Endometrium (tissue), 2 donors: ENCODE measurements around the gene PRORP.
"Not testable (repeated sequence)": the region's sequence is repeated elsewhere in the genome, so short reads cannot be mapped to it uniquely, and the experiment has no call there.

ENCODE experiments used
- FAIRE-seq: peaks from 2 replicates; lab custom pipeline; 2012; peaks lifted over from hg19 to GRCh38; lab: Jason Lieb, UNC
- donor health status: control.
- donor health status: control.

The PRORP gene

DNA sequence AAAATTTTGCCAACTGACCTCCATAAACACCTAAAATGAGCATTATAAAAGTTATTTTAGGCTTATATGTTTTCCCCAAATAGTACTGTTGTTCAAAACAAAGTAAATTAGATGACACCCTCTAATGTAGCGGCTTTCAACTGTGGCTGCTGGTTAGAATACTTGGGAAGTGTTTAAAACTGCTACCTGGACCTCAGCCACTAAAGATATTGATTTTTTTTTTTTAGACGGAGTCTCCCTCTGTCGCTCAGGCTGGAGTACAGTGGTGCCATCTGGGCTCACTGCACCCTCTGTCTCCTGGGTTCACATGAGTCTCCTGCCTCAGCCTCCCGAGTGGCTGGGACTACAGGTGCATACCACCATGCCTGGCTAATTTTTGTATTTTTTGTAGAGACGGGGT, 16.2 kb downstream of the PRORP start:
- FAIRE-seq: no peak

DNA sequence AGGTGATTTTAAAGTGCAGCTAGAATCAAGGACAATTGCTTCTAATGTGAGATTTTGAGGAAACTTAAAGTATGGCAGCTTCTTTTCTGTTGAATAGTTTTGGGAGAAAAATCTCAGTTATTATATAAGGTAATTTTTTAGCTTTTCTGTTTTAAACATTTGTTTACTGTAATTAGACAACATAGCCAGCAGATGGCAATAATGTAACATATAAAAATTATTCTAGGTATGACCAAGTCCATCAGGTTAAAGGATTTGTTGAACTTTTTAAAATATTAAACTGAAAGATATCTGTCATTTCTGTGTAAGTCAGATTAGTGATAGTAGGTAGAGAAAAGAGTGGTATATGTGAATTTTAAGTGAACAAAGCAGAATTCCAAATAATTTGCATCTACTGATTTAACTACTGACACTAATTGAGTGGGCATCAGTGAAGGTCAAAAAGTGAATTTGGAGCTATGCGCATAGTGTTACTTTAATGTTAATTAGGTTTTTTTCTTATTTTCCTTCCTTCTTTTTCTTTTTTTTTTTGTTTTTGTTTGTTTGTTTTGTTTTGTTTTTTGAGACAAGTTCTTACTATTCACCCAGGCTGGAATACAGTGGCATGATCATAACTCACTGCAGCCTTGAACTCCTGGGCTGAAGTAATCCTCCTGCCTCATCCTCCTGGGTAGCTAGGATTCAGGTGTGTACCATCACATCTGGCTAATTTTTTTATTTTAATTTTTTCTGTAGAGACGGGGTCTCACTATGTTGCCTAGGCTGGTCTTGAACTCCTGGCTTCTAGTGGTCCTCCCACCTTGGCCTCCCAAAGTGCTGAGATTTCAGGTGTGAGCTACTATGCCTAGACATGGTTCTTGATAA, 18.6 kb downstream of the PRORP start:
- FAIRE-seq: peak; percentile 89

DNA sequence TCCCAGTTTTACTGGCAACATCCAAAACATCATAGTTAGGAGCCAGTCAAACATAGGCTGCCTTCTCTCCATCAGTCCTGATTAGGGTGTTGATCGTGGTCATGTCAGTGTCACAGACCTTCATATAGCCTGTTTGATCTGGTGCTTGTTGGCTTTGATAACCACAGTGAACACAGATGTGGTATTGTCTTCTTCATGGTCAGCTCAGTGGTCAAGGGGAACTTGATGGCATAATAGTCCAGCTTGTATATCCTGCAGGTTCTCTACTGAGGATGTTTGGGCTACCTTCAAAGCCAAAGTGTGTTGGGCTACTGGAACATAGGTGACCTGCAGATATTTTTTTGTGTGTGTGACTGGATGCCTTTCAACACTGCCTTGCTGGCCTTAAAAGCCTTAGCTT, 21.7 kb downstream of the PRORP start:
- no peak for FAIRE-seq

DNA sequence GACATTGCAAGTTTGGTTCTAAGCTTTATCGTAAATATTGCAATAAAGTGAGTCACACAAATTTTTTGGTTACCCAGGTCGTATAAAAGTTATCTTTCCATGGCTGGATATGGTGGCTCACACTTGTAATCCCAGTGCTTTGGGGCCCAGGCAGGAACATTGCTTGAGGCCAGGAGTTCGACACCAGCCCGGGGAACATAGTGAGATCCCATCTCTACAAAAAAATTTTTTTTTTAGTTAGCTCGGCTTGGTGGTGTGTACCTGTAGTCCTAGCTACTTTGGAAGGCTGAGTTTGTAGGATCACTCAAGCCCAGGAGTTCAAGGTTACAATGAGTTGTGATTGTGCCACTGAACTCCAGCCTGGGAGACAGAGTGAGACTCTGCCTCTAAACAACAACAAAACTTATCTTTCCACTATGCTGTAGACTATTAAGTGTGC, 24.4 kb downstream of the PRORP start:
- no peak for FAIRE-seq

DNA sequence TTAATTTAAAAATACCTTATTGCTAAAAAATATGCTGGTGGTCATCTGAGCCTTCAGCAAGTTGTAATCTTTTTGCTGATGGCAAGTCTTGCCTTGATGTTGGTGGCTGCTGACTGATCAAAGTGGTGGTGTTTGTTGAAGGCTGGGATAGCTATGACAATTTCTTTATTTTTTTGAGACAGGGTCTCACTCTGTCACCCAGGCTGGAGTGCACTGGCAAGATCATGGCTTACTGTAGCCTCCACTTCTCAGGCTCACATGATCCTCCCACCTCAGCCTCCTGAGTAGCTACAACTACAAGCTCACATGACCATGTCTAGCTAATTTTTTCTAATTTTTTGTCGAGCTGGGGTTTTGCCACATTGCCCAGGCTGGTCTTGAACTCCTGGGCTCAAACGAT, 24.8 kb downstream of the PRORP start:
- no peak for FAIRE-seq

DNA sequence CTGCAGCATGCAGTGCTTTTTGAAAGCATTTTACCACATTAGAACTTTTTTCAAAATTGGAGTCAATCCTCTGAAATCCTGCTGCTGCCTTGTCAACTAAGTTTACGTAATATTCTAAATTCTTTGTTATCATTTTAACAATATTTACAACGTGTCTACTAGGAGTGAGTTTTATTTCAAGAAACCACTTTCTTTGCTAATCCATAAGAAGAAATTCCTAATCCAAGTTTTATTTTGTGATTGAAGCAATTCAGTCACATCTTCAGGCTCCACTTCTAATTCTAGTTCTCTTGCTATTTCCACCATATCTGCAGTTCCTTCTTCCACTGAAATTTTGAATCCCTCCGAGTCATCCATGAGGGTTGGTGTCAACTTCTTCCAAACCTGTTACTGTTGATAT, 25.4 kb downstream of the PRORP start:
- FAIRE-seq: no peak

DNA sequence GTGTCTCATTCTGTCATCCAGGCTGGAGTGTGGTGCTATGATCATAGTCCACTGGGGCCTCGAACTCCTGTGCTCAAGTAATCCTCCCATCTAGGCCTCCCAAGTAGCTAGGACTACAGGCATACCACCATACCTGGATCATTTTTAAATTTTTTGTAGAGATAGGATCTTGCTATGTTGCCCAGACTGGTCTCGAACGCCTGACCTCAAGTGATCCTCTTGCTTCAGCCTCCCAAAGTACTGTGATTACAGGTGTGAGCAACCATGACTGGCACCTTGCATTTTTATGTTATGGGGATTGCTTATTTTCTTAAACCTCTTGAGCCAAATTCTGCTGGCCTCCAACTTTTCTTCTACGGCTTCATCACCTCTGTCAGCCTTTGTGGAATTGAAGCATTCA, 26.9 kb downstream of the PRORP start:
- FAIRE-seq: no peak

DNA sequence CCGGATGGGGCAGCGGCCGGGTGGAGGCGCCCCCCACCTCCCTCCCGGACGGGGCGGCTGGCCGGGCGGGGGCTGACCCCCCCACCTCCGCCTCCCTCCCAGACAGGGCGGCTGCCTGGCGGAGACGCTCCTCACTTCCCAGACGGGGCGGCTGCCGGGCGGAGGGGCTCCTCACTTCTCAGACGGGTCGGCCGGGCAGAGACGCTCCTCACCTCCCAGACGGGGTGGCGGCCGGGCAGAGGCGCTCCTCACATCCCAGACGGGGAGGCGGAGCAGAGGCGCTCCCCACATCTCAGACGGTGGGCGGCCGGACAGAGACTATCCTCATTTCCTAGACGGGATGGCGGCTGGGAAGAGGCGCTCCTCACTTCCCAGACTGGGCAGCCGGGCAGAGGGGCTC, 30.2 kb downstream of the PRORP start:
- not testable (repeated sequence) for FAIRE-seq

DNA sequence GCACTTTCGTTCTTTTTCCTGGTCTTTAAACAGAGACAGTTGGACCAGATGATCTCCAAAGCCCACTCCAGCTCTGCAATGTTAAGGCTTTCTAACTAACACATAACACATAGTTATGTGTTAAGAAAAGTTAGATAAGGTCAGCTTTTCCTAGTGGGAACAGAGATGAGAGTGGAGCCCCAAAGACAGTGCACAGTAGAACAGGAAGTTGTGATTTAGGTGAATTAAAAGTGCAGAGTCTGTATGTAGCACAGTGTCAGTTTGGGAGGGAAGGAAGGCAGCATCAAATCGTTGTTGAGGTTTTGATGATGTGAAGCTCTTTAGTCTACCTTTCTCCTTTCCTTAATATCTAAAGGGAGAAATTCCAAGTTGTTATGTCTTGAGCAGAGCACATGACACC, 31.7 kb downstream of the PRORP start:
- FAIRE-seq: no peak

DNA sequence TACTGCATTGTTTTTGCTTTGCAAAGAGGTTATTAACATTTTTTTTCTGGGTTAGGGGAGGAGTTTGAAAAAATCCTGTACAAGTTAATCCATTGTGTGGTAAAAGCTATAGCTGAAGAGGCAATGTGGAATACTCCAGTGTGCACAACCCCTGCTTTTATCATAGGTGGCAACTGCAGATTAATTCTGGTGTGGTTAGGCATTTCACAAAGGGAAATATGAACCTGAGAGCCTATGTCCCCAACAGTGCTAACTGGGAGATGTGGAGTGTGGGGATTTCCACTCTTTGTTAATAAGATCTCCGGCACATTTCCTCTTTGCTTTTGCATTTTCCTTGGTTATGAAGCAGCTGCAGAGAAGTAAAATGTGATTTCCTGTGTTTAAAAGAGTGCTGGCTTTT, 33.6 kb downstream of the PRORP start:
- FAIRE-seq: no peak

DNA sequence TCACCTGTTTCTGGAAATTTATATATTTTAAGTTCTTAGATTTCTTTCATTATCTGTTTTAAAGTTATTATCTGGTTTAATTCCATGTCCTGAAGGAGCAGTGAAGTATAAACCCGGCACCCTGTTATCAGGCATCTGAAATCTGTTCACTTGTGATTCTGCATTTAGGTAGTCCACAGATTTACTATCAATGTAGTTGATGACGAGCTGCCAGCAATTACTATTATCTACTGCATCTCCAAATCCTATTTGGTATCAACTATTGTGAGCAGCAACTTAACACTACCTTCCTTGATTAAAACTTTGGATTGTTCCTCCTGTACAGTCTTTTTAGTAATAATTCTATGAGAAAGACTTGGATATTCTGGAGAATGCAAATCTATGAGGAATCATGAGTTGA, 36.1 kb downstream of the PRORP start:
- no peak for FAIRE-seq

DNA sequence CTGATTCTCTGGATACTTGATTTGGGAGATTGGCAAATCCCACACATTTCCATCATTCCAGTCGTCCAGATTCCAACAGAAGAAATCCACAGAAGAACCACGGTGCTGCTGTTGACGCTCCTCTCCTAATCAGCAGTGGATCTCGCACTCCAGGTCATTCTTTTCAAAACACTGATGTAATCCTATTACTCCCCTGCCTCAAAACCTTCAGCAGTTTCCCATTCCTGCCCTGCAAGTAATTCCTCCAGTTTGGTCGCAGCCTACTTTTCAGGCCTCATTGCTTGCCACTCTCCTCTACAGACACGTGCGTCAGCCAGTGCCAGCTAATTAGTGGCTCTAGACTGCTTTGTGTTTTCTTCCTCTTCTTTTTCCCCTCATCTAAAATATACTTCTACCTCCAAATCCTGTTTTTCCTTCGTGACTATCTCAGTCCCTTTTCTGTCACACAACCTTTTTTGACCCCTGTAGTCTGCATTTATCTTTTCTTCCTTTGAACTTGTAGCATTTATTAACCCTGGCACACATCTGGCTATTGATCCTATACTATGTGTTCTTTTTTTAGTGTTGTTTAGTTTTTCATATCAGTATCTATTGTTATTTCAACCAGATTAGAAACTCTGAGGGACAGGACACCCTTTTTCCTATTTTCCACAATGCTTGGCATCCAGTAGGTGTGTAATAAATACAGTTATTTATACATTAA, 36.8 kb downstream of the PRORP start:
- no peak for FAIRE-seq

DNA sequence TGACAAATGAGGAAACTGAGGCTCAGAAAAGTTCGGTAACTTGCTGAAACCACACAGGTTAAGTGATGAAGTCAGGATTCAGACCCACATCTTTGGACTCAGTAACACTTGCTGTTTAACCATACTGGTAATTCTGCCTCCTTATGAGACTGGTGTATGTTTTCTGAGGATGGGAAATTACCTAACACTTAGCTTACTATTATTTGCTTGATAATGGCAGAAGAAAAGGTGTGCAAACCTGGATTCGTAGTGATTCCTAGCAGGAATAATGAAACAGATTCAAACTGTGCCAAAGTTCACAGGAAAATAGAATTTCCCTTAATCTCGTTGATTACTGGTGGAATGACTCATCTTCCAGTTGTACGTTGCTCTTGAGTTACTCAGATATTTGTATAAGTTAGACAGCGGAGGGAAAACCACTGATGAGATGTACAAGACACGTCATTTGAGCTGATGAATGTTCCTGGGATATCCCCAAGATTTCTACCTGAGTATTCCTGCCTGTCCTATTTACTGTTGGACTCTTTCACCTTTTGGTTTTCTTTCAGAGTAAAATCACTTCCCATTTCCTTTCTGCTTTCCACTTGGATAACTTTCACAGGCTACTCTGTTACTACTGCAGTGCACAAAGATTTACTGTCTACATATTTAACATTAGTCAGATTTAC, 37.5 kb downstream of the PRORP start:
- FAIRE-seq: no peak

DNA sequence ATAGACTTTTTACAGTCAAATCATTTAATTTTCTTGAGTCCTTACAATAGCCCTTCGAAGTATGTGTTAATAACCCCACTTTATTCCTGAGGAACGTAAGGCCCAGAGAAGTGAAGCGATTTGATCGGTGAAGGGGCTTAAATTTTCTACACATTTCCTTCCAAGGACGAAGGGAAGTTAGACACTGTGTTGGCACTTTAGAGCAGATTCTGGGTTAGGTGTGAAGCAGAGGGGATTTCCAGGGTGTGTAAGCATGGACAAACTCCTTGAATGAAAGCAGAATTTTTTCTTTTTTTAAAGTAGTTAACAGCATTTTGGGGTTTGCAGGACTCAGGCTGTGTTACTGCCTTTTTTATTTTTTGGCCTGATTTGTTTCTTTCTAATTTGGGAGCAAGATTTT, 38.9 kb downstream of the PRORP start:
- no peak for FAIRE-seq

DNA sequence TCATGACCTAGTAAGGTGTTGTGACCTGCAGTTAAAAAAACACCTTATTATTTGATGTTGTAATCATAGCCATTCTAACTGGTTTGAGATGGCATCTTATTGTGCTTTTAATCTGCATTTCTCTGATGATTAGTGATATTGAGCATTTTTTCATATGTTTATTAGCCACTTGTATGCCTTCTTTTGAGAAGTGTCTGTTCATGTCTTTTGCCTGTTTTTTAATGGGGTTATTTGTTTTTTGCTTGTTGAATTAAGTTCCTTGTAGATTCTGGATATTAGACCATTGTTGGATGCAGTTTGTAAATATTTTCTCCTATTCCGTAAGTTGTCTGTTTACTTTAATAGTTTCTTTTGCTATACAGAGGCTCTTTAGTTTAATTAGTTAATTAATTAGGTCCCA, 41.0 kb downstream of the PRORP start:
- no peak for FAIRE-seq

DNA sequence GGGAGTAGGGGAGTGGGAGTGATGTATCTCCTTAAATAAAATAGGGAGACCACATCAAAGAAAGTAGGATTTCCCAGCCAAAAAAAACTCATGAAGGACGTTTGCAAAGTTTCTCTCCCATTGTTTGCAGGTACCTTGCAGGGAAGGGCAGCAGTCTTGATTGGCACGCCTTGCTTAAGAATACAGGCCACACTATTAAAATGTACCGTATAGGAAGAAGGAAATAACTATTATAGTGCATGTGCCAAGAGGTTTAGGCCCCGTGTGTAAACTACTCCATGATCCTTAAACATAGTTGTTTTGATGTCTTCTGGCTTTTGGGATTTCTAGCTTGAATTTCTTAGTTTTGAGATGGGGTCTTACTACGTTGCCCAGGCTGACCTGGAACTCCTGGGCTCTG, 42.5 kb downstream of the PRORP start:
- no peak for FAIRE-seq

DNA sequence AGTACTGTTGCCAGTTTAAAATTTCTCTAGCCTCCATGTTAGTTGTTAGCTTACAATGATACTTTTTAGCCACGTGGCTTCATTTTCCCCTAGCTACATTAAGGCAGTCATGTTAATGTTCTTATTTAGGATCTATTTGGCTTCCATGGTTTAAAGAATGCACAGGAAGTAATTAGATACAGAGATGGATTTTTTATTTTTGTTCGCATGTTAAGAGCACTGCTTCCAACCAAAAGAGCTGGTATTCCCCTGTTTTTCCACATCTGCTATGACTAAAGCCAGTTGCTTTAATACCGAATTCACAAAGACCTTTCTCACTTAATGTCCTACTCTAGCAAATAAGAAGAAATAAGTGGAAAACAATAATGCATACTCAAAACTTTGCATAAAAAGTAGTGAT, 45.1 kb downstream of the PRORP start:
- FAIRE-seq: no peak
